ENCODE measurements around the gene TRPC6.
"Not testable (repeated sequence)": the region's sequence is repeated elsewhere in the genome, so short reads cannot be mapped to it uniquely, and the experiment has no call there.

The TRPC6 gene

DNA sequence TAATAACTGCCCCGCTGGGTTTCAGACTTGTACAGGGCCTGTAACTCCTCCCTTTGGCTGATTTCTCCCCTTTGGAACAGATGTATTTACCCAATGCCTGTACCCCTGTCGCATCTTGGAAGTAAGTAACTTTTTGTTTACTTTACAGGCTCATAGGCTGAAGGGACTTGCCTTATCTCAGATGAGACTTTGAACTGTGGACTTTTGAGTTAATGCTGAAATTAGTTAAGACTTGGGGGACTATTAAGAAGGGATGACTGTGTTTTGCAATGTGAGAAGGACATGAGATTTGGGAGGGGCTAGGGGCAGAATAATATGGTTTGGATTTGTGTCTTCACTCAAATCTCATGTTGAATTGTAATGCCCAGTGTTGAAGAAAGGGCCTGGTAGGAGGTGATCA is 62.0 kb downstream of the TRPC6 start:
- no peak for DNase-seq (ENCODE audit: low spot score)

DNA sequence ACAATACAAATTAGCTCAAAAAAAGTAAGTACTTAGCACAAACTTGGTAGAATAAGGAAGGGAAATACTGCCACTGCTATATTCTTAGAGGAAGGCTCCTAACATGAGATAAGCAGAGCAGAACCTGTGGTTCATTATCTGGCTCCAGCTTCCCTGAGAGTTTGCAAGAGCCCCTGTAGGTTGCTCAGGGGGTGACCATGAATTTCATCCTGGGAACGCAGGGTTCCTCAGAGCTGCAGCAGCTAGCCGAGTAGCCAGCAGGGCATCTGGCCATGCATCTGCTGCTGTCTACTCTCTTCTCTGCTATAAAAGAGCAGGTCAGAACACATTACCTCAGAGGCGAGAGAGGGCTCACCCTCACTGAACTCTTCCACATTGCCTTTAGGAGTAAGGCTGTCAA is 67.3 kb downstream of the TRPC6 start:
- DNase-seq (ENCODE audit: low spot score): no peak

DNA sequence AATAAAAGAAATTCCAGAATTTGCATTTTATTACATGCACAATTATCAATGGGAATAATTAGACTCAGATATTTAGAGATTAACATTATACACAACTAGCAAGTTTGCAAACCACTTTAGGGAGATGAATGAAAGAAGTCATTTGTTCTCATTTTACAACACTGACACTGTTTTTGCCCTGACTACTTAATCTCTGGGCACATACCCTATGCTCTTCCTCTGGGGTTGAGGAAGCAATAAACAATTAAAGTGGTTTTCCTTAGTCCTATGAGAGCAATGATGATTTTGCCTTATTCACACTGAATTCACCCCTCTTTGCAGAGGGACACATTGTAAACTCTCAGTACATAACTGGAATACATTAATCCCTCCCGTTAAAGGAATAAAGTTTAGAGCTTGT is 72.7 kb downstream of the TRPC6 start:
- DNase-seq (ENCODE audit: low spot score): no peak

DNA sequence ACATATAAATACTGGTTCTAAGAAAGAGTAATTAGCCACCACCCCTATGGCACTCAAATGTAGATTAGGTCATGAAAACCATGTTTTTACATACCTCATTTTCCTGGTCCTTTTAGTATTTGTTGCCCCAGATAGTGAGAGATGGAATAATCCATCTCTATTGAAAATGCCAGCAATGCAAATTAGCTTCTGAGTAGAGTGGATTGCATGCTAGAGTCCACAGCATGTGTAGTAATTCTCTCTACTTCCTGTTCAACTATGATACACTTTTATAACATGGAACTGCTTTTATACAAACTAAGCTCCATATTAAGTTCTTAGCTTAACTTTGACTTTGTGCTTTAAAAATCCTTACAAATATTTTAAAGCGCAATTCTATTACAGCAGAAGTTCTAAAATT is 73.2 kb downstream of the TRPC6 start:
- DNase-seq (ENCODE audit: low spot score): no peak

DNA sequence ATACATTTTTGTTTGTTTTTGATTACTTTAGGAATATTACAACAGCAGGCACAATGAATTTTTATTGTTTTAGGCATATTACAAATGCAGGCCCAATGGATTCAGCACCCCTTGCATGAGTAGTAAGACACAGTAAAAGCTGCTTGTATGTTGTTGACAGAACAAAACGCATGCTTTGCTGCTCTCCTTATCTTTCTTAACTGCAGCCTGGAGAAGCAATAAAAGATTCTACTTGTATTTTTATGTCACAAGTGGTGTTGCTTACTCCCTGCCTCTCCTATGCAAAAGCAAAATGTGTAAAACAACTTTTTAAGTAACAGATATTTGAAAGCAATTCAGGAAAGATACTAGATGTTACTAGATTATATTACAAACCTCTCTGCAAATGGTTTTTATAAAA is 73.9 kb downstream of the TRPC6 start:
- no peak for DNase-seq (ENCODE audit: low spot score)

DNA sequence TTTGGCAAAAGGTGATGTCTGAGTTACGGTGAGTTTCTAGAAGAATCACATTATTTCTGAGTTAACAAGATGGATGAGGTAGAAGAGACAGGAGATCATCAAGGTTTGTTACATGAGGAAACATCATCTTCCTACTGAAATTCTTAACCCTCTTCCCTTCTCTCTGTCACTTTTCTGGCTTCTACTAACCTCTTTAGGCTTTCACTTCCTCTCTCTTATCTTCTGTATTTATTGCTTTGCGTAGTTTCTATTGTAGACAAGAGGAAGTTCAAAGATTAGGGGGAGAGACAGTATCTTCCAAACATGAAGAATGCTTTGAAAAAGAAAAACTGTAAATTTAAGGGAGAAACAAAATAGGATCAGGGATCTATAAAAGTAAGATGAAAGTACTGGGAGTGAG is 75.4 kb downstream of the TRPC6 start:
- no peak for DNase-seq (ENCODE audit: low spot score)

DNA sequence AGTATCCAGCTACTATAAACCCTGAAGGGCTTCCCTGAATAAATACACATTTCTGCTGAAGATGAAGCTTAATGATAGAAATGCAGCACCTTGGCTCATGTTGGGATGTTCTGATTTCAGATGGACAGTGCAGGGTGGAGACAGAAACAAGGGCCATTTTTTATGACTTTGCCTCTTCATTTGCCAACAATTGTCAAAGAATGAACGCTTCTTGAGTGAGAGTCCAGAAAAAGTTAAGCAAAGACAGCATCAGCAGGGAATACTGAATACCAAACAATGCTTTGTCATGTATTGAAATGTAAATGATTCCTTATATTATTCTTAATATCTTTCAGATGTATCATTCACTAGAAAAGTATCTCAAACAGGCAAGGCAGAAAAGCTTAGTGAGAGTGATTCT is 84.9 kb downstream of the TRPC6 start:
- no peak for DNase-seq (ENCODE audit: low spot score)

DNA sequence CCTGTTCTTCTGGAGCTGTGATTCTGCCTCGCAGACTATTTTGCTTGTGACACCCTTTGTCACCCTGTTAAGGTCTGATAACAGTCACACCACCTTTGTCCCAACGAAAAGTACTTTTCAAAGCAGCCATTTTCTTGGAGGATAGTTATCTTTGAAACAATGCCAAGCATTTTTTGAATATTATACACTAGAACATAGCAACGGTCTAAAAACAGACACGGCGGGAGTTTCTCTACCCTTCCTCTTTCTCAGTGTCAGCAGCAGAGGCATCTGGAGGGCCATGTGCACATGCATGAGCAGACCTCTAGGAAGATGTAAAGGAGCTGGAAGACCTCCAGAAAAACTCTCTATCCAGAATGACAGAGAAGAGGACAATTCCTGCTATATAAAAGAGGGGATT is 86.5 kb downstream of the TRPC6 start:
- no peak for DNase-seq (ENCODE audit: low spot score)

DNA sequence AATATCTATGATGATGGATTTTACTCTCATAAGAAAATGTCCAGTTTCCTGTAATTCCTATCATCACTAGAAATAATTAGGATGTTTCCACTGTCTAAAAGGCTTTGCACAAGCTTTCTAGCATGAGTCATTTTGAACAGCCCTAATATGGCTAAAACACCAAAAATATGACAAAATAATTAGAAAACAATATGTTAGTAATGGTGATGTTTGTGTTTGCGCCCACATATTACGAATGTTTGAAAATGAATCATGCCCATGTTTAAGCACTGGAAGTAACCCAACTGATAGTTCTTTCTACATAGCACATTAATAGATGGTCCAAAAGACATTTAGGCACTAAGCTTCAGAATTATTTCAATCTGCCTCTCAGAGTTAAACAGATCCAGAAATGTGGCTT is 96.0 kb downstream of the TRPC6 start:
- DNase-seq (ENCODE audit: low spot score): no peak

DNA sequence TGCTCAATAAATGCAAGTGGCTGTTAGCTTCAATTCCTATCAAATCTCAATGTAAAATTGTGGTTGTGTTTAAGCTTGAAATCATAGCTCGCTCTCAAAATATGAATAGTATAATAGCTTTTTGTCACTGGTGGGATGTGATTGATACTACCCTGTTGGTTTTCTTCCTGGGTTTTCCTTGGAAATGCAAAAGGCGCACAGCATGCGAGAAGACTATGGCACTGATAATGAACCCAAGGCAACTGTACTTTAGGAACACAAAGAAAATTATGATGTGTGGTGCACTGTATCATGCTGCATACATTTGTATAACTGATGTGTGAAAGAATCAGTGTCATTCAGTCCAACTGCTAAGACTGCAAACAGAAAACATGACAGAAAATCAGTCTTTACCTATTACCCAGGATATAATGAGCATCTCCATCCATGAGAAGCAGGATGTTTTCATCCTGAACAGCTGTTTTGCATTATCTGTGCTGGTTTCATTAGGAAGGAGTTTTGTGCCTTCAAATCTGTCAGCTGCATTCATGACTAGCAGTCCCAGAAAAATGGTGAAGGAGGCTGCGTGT is 101.2 kb downstream of the TRPC6 start:
- DNase-seq (ENCODE audit: low spot score): no peak

DNA sequence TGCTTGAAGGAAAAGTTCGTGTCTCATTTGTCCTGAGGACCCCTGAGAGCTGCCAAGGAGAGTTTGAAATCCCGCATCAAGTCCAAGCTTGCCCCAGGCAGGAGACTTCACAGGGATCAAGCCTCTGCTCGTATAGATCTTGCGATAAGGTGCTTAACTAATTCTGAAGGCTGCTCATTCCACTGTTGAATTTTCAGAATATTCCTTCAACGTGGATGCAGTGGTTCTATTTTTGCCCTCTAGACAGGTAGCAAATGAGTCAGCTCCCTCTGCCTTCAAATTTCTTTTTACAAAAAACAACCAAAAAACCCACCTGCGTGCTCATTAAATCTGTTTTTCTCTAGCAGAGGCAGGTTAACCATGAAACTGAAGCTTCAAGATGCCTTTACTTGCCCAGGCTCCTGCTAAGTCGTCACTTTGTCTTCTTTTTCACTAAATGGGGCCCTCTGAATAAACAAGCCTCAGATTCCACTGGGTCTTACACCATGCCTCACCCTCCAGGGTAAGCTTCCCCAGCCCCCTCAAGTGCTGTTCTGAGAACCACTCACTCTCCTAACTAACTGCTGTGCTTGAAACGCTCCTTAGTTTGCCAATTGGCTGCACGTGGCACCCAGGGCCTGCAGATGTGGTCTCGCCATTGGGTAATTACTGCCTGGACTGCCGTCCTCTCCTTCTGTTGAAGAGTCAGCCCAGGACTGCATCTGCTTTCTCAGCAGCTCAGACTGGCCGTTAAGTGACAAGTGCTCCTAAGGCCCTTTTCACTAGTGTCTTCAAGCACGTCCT is 105.0 kb downstream of the TRPC6 start:
- DNase-seq (ENCODE audit: low spot score): no peak

DNA sequence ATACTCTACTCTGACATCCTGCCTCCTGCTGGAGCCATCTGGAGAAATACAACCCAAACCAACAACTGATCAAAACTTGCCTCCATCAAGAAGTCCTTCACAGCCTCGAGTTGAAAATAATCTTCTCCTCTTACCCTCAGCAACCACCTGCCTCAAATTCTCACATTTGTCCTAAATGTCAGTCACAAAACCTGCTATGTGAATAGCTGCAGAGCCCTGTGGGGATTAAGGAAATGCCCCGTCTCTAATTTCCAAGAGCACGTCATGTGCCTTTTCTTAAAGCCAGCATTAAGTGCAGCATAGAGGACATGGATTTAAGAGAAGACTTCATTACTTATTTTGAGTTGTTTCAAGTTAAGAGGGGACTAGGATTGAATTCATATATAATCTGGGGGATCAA is 105.9 kb downstream of the TRPC6 start:
- no peak for DNase-seq (ENCODE audit: low spot score)

DNA sequence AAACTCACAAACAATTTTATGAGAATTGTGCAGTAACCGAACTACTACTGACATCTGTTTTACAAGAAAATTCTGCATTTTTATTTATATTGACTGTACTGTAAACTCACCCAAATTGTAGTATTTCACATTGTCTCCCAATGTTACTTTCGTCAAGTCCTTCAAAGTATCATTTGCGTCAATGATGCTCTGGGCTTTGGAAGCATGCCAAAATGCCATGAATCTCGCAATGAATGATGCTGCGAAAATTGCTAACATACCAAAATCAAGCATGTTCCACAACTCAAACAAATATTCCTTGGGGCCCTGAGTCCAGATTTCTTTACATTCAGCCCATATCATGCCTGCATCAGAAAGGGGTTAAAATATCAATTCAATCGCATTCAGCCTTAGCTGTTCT is 107.6 kb downstream of the TRPC6 start:
- no peak for DNase-seq (ENCODE audit: low spot score)

DNA sequence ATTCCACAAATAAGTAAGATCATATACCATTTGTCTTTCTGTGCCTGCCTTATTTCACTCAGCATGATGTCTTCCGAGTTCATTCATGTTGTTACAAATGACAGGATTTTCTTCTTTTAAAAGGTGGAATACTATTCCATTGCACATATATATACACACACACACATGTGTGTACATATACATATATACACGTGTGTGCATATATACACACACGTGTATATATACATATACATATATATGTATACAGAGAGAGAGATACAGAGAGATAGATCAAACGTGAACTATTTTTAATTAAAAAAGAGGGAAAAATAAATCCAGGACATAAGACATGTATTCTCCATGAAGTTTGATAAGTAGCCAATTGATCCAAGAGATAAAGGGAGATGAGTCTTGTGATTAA is 108.1 kb downstream of the TRPC6 start:
- DNase-seq (ENCODE audit: low spot score): no peak

DNA sequence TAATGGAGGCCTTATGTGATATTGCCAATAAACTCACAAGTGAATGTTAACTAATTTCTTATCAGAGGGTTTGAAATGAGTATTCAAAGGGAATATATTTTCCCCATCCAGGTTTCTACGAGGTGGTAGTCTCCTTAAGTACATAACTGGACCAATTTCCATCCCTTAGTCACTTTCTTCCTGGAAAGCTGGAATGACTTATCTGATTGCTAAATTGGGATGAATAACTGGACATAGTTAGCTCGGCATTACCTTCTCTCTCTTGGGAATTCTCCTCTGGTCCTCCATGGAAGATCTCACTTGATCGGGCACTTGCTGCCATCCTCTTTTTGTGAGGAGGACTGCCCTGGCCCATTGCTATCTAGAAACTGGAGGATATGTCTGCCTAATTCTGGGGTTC is 109.1 kb downstream of the TRPC6 start:
- DNase-seq (ENCODE audit: low spot score): no peak

DNA sequence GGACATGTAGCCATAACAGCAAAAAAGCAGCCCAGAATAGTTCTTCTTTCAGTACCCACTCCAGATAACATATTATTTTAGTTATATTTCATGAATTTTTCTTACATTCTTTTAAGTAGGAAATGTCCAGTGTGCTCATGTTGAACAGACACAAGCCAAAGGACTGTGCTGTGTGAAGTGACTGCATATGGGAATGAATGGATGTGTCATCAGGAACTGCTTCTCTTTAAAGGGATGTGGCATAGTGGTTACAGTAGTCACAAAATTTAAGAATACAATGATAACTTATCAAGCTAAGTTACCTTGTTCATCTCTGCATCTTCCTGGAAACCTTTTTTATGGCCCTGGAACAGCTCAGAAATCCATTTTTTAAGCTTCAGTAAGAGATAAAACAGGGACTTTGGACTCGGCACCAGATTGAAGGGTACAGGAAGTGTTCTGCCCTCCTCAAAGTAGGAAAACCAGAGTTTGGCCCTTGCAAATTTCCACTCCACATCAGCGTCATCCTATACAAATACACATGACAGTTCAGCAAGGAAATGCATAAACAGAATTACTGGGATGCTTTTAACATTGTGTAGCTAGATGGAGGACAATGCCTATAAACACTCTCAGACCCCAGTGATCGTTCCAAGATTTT is 112.8 kb downstream of the TRPC6 start:
- no peak for DNase-seq (ENCODE audit: low spot score)

DNA sequence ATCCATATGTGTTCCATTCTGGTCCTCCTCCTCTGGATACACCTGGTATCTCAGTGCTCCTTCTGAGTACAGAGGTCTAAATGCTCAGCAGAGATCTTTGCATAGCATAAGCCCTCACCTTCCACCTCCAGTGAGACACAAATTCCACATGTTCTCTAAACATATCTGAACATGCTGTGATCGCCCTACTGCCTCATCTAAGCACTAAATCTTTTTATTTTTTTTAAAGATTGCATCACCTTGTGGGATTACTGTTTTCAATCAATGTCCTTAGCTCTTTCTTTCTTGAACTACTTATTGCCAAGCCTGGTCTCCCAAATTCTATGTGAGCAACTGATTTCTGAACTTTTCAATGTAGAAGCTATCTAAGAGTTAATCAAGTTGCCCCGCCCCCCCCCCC is 113.4 kb downstream of the TRPC6 start:
- no peak for DNase-seq (ENCODE audit: low spot score)

DNA sequence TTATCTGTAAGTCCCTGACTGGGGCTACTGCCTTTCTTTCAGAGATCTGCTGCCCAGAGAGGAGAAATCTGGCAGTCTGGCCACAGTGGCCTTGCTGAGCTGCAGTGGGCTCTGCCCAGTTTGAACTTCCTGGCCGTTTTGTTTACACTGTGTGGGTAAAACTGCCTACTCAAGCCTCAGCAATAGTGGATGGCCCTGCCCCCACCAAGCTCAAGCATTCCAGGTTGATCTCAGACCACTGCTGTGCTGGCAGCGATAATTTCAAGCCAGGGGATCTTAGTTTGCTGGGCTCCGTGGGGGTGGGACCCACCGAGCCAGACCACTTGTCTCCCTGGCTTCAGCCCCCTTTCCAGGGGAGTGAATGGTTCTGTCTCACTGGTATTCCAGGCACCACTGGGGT is 117.5 kb downstream of the TRPC6 start:
- DNase-seq (ENCODE audit: low spot score): no peak

DNA sequence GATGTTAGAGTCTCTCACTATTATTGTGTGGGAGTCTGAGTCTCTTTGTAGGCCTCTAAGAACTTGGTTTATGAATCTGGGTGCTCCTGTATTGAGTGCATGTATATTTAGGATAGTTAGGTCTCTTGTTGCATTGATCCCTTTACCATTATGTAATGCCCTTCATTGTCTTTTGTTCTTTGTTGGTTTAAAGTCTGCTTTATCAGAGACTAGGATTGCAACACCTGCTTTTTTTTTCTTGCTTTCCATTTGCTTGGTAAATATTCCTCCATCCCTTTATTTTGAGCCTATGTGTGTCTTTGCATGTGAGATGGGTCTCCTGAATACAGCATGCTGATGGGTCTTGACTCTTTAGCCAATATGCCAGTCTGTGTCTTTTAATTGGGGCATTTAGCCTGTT is 119.4 kb downstream of the TRPC6 start:
- not testable (repeated sequence) for DNase-seq (ENCODE audit: low spot score)

DNA sequence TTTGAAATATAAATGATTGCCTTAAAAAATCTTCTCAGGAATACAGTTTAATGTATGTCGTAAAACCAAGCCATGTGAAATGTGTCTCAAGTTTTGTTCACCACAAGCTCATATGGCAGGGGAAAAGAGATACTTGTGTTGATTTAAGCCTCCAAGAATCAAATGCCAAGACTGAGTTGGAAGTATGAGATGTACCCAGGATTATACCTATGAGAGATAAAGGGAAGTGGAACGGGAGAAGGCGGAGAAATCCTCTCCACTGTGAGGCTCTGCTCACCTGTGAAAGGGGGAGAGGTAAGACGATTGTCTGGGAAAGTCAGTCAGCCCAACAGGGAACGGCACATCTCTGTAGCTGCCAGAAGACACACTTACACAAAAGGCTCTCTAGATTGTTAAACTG is 124.8 kb downstream of the TRPC6 start:
- DNase-seq (ENCODE audit: low spot score): no peak

DNA sequence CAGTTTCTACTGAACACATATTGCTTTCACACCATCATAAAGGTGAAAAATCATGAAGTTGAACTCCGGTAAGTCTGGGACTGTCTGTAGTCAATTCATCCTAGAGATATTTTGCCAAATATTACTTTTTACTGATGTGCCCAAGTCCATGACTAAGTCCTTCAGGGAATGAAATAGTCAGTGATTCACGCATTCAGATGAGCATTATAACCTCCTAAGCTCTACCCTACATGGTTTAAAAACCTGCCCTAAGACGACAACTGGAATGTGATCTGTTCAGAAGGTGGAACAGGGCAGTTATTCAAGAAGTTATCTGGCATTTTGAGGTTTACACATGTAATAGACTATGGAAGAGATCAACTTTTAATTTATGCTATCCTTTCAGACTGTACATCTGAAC is 125.6 kb downstream of the TRPC6 start:
- no peak for DNase-seq (ENCODE audit: low spot score)

DNA sequence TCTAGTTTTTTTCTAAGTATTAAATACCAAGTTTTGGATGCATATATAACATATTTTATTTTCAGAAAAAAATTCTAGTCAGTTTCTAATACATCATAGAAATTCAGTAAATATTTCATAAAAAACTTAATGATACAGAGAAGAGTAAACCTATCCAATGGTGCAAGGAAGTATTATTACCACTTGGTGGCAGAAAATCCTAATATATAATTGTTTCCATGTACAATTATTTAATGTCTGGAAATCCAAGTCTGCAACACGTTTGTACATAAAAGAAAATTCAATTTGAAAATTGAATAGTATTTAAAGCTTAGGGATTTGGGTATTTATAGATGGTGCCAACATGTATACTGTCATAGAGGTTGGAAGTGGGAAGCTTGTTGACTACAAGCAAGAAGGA is 127.0 kb downstream of the TRPC6 start:
- DNase-seq (ENCODE audit: low spot score): peak; percentile 25

DNA sequence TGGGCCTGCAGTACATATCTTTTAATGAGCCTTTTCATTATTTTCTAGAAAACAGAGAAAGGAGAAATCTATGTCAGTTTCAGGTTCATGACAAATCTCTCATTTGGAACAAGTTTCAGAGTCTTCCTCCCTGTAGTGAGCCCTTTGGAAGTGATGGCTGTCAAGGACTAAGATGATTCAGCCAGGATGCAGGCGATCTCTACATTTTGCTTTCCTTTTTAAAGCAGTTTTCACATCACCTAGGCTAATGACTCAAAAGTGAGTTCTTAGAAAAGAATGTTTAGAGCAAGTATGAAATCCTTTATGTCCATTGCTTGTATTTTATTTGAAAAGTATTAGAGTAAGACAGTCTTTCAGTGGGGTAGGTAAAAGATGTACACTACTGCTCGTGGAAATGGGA is 130.1 kb downstream of the TRPC6 start:
- DNase-seq (ENCODE audit: low spot score): no peak

All from SW480 (cell line).